ENCODE data around the gene ADORA2A.

The ADORA2A gene

GRCh38 chr22:24436553-24436952, 9.2 kb downstream of the ADORA2A start:
- H3K4me1 ChIP-seq (ENCODE audit: insufficient read depth, poor library complexity, severe bottlenecking), result peaks cover 4% of the 10 kb centered on the region
- no peaks in the 10 kb centered on the region for H3K27me3 ChIP-seq (ENCODE audit: insufficient read depth, poor library complexity, severe bottlenecking)
- DNase-seq (ENCODE audit: low spot score) (no peak), ATAC-seq (ENCODE audit: low read depth) (no peak)
- H3K9me3 ChIP-seq (ENCODE audit: severe bottlenecking), result no peaks in the 10 kb centered on the region
- H3K36me3 ChIP-seq (ENCODE audit: low read depth), result no peaks in the 10 kb centered on the region
- TF ChIP-seq CTCF (IDR thresholded peaks at IDR 0.05; ENCODE audit: poor library complexity, severe bottlenecking), result no peak
- no peak overlapping the region for H3K27ac ChIP-seq (ENCODE audit: poor library complexity, severe bottlenecking)
- no peak overlapping the region for H3K4me3 ChIP-seq (ENCODE audit: severe bottlenecking)

GRCh38 chr22:24437091-24437490, 9.7 kb downstream of the ADORA2A start:
- H3K9me3 ChIP-seq (ENCODE audit: severe bottlenecking), result no peaks in the 10 kb centered on the region
- TF ChIP-seq CTCF (IDR thresholded peaks at IDR 0.05; ENCODE audit: poor library complexity, severe bottlenecking), result no peak
- no peak for DNase-seq (ENCODE audit: low spot score)
- no peak overlapping the region for H3K27ac ChIP-seq (ENCODE audit: poor library complexity, severe bottlenecking)
- H3K4me3 ChIP-seq (ENCODE audit: severe bottlenecking), result no peak overlapping the region
- ATAC-seq (ENCODE audit: low read depth), result no peak
- H3K27me3 ChIP-seq (ENCODE audit: insufficient read depth, poor library complexity, severe bottlenecking), result no peaks in the 10 kb centered on the region
- no peaks in the 10 kb centered on the region for H3K36me3 ChIP-seq (ENCODE audit: low read depth)
- H3K4me1 ChIP-seq (ENCODE audit: insufficient read depth, poor library complexity, severe bottlenecking), result peaks cover 2% of the 10 kb centered on the region

- peak; percentile 55; the same call in 2 of the 3 replicates for ATAC-seq (ENCODE audit: low read depth)
- no peaks in the 10 kb centered on the region for H3K27me3 ChIP-seq (ENCODE audit: insufficient read depth, poor library complexity, severe bottlenecking)
- no peak for DNase-seq (ENCODE audit: low spot score)
- no peaks in the 10 kb centered on the region for H3K4me1 ChIP-seq (ENCODE audit: insufficient read depth, poor library complexity, severe bottlenecking)
- H3K9me3 ChIP-seq (ENCODE audit: severe bottlenecking), result no peaks in the 10 kb centered on the region
- no peak overlapping the region for H3K27ac ChIP-seq (ENCODE audit: poor library complexity, severe bottlenecking)
- no peak for TF ChIP-seq CTCF (IDR thresholded peaks at IDR 0.05; ENCODE audit: poor library complexity, severe bottlenecking)
- no peak overlapping the region for H3K4me3 ChIP-seq (ENCODE audit: severe bottlenecking)
- no peaks in the 10 kb centered on the region for H3K36me3 ChIP-seq (ENCODE audit: low read depth)
Observed at GRCh38 chr22:24437741-24438328, 10.4 kb downstream of the ADORA2A start.

GRCh38 chr22:24440270-24440717, 12.9 kb downstream of the ADORA2A start:
- Histone ChIP-seq H3K27ac (ENCODE audit: poor library complexity, severe bottlenecking) (no peak overlapping the region), H3K4me3 (ENCODE audit: severe bottlenecking) (no peak overlapping the region), H3K27me3 (ENCODE audit: insufficient read depth, poor library complexity, severe bottlenecking) (no peaks in the 10 kb centered on the region), H3K4me1 (ENCODE audit: insufficient read depth, poor library complexity, severe bottlenecking) (no peaks in the 10 kb centered on the region), H3K9me3 (ENCODE audit: severe bottlenecking) (no peaks in the 10 kb centered on the region), H3K36me3 (ENCODE audit: low read depth) (no peaks in the 10 kb centered on the region)
- no peak for ATAC-seq (ENCODE audit: low read depth)
- TF ChIP-seq CTCF (IDR thresholded peaks at IDR 0.05; ENCODE audit: poor library complexity, severe bottlenecking), result no peak
- no peak for DNase-seq (ENCODE audit: low spot score)

- ATAC-seq (ENCODE audit: low read depth) (no peak), DNase-seq (ENCODE audit: low spot score) (peak; percentile 55)
- no peaks in the 10 kb centered on the region for H3K27me3 ChIP-seq (ENCODE audit: insufficient read depth, poor library complexity, severe bottlenecking)
- H3K4me1 ChIP-seq (ENCODE audit: insufficient read depth, poor library complexity, severe bottlenecking), result no peaks in the 10 kb centered on the region
- no peaks in the 10 kb centered on the region for H3K36me3 ChIP-seq (ENCODE audit: low read depth)
- no peak overlapping the region for H3K4me3 ChIP-seq (ENCODE audit: severe bottlenecking)
- no peak for TF ChIP-seq CTCF (IDR thresholded peaks at IDR 0.05; ENCODE audit: poor library complexity, severe bottlenecking)
- H3K9me3 ChIP-seq (ENCODE audit: severe bottlenecking), result no peaks in the 10 kb centered on the region
- no peak overlapping the region for H3K27ac ChIP-seq (ENCODE audit: poor library complexity, severe bottlenecking)
Observed at GRCh38 chr22:24440718-24441405, 13.5 kb downstream of the ADORA2A start.

Measured in RWPE2 (cell line).